Measurements from ENCODE around the gene TCEA2.

The TCEA2 gene

GRCh38 chr20:64065062-64065973 lies 2.3 kb downstream of the TCEA2 start:
- no peak for DNase-seq (ENCODE audit: low read depth in 3 of 3)

GRCh38 chr20:64065974-64066343 lies 3.0 kb downstream of the TCEA2 start:
- peak in 1 of 3 experiments; percentile 67 for DNase-seq (ENCODE audit: low read depth in 3 of 3)

GRCh38 chr20:64067005-64067632 lies 4.1 kb downstream of the TCEA2 start:
- no peak for DNase-seq (ENCODE audit: low read depth in 3 of 3)

- DNase-seq (ENCODE audit: low read depth in 3 of 3) = no peak
Measured at GRCh38 chr20:64067733-64068307, 4.8 kb downstream of the TCEA2 start.

GRCh38 chr20:64068386-64069208 lies 5.6 kb downstream of the TCEA2 start:
- DNase-seq (ENCODE audit: low read depth in 3 of 3) = no peak

GRCh38 chr20:64069209-64069613 lies 6.2 kb downstream of the TCEA2 start:
- no peak for DNase-seq (ENCODE audit: low read depth in 3 of 3)

GRCh38 chr20:64069614-64070243 lies 6.7 kb downstream of the TCEA2 start:
- DNase-seq (ENCODE audit: low read depth in 3 of 3) = no peak

- DNase-seq (ENCODE audit: low read depth in 3 of 3) = no peak
Measured at GRCh38 chr20:64070244-64070993, 7.4 kb downstream of the TCEA2 start.

GRCh38 chr20:64071341-64072332 lies 8.6 kb downstream of the TCEA2 start:
- no peak for DNase-seq (ENCODE audit: low read depth in 3 of 3)

- no peak for DNase-seq (ENCODE audit: low read depth in 3 of 3)
Measured at GRCh38 chr20:64072498-64073063, 9.6 kb downstream of the TCEA2 start.

GRCh38 chr20:64073476-64074183 lies 10.6 kb downstream of the TCEA2 start:
- DNase-seq (ENCODE audit: low read depth in 3 of 3) = no peak

- no peak for DNase-seq (ENCODE audit: low read depth in 3 of 3)
Measured at GRCh38 chr20:64074184-64074789, 11.3 kb downstream of the TCEA2 start.

GRCh38 chr20:64074963-64075362 lies 12.0 kb downstream of the TCEA2 start:
- no peak for DNase-seq (ENCODE audit: low read depth in 3 of 3)

GRCh38 chr20:64075556-64075955 lies 12.6 kb downstream of the TCEA2 start:
- no peak for DNase-seq (ENCODE audit: low read depth in 3 of 3)

GRCh38 chr20:64076061-64076997 lies 13.3 kb downstream of the TCEA2 start:
- no peak for DNase-seq (ENCODE audit: low read depth in 3 of 3)

- peak in 1 of 3 experiments; percentile 55 for DNase-seq (ENCODE audit: low read depth in 3 of 3)
Measured at GRCh38 chr20:64077094-64077493, 14.1 kb downstream of the TCEA2 start.

- no peak for DNase-seq (ENCODE audit: low read depth in 3 of 3)
Measured at GRCh38 chr20:64077541-64077875, 14.5 kb downstream of the TCEA2 start.

Data from stimulated activated CD4-positive, alpha-beta T cell treated with anti-CD3 and anti-CD28 coated beads, TNF-alpha, amount 100 ng/mL, for 24 hours (primary cell).